LNCAP (cell line): ENCODE data around the gene TBC1D8.

Experiments used
- TF ChIP-seq, protein P1 (sequence below): fragments of 450-650 bp; IDR thresholded peaks from 2 replicates; pipeline ENCODE4 v1.5.1; 2017; ENCODE audit warnings: mild to moderate bottlenecking

The TBC1D8 gene

DNA sequence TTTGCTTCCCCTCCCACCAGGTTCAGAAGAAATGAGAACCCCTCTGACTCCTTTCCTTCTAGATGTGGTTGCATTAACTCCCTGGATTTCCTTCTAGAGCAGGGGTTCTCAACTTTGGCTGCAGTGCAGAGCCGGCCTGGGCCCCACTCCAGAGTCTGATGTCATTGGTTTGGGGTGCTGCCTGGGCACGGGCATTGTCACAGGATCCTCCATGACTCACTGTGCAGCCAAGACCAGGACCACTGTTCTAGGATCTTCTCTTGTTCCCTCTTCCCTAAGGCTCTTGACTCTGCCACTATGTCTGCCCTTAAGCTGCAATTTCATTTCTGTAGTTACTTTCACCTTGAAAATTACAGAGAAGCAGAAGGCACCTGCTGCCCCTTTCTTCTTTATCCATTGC lies 31.8 kb downstream of the TBC1D8 start:
- TF ChIP-seq, protein P1, sequence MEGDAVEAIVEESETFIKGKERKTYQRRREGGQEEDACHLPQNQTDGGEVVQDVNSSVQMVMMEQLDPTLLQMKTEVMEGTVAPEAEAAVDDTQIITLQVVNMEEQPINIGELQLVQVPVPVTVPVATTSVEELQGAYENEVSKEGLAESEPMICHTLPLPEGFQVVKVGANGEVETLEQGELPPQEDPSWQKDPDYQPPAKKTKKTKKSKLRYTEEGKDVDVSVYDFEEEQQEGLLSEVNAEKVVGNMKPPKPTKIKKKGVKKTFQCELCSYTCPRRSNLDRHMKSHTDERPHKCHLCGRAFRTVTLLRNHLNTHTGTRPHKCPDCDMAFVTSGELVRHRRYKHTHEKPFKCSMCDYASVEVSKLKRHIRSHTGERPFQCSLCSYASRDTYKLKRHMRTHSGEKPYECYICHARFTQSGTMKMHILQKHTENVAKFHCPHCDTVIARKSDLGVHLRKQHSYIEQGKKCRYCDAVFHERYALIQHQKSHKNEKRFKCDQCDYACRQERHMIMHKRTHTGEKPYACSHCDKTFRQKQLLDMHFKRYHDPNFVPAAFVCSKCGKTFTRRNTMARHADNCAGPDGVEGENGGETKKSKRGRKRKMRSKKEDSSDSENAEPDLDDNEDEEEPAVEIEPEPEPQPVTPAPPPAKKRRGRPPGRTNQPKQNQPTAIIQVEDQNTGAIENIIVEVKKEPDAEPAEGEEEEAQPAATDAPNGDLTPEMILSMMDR, result no peak

DNA sequence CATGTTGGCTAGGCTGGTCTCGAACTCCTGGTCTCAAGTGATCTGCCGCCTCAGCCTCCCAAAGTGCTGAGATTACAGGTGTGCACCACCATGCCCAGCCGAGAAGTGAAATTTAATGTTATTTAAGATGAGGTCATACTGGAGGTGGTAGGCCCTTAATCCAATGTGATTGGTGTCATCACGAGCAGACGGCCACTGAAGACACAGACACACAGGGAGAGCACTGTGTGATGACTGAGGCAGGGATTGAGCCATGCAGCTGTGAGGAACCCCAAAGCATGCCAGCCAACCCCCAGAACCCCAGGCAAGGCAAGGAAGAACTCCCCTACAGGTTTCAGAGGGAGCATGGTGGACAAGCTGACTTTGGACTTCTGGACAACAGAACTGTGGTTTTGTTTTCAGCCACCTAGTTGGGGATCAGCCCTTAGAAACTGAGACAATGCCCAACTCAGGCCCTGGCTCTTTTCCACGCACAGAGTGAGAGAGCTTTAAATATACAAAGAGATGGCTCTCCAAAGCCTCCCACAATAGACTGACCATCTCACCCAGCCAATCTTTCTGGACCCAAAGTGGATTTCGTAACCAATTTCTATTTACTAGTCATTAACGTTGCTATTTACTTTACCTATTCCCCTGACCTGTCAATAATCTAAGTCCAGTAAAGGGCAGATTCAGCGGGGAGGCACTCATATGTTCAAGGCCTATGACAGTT lies 34.2 kb downstream of the TBC1D8 start:
- TF ChIP-seq, protein P1, result no peak

DNA sequence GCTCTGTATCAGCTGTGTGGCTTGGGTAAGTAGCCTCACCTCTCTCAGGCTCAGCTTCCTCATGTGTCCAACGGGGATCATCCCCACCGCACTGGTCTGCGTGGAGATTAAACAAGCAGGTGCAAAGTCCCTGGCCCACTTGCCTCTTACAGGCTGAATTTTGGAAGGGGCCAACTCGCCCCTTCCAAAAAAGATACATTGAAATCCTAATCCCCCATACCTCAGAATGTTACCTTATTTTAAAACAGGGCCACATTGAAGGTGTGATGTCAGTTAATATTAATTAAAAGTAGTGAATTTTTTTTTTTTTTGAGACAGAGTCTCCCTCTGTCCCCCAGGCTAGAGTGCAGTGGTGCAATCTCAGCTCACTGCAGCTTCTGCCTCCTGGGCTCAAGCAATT lies 34.8 kb downstream of the TBC1D8 start:
- TF ChIP-seq, protein P1, result no peak

GRCh38 chr2:101115664-101116063 lies 35.5 kb downstream of the TBC1D8 start:
- TF ChIP-seq, protein P1, result no peak

DNA sequence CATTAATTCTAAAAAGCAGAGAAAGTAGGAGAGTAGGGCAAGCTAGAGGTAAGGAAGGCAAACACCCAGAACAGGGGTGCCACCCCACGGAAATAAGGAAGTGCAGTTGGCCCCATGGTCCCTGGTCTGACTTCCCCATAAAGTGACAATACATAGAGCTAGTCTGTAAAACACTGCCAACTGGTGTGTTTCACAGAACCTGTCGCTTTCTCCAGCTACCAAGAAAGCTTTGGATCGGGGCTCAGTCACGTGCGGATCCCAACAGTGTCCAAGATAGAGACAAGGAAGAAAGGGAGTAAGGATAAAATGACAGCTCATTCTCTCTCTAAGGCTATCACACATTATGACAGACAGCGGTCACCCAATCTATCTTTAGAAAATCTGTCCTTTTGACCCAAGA lies 36.4 kb downstream of the TBC1D8 start:
- TF ChIP-seq, protein P1, result no peak

GRCh38 chr2:101114268-101114783 lies 36.9 kb downstream of the TBC1D8 start:
- TF ChIP-seq, protein P1, result no peak

DNA sequence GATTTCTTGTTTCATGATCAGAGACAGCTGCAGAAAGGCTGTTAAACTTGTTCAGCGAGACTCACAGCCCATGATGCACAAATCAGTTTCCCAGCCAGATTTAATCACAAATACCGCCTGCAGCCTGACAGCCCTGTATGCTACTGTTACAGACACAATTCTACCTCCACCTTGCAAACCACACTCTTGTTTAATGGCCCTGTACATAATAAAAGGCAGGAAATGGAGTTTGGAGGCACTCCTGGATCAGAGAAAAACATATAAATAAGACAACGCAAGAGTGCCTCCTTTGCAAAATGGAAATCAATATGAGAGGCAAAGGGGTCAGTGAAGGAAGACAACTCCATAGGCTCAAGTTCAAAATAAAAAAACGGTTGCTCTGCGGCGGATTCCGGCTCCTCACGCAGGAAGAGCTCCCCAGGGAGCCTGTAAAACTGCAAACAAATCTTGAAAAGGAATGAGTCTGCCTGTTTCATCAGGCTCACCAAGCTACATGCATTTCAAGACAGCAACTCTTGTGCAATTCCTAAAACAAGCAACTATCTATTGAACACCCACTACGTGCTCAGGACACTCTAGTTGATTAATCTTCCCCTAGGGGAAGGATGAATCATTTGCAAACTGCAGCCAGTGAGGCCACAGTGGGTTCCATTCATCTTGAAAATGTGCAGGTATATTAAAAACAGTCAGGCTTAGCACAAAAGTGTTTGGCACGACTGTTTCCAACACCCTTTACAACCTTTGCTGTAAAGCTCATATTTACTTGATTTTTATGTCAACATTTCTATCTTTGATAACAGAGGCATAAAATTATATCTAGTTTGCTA lies 37.5 kb downstream of the TBC1D8 start:
- TF ChIP-seq, protein P1, result no peak
